Mesenchymal stem cell (in vitro differentiated cells and primary cell): Measurements from ENCODE around the gene MUC5B.

Experiments
- DNase-seq: peaks from one replicate; pipeline ENCODE4 v3.0.0-alpha.2; 2013
- H2AFZ ChIP-seq: one replicate; pipeline ENCODE4 v1.6.1; 2013; ENCODE audit warnings: low read depth, mild to moderate bottlenecking, control low read depth, inconsistent platforms, low read length, moderate library complexity
- H2AK5ac ChIP-seq: 2 replicates; pipeline ENCODE4 v1.6.1; 2013; ENCODE audit warnings: low read length, moderate library complexity, mild to moderate bottlenecking, inconsistent platforms; ENCODE audit not compliant: severe bottlenecking
- H2BK120ac ChIP-seq: one replicate; pipeline ENCODE4 v1.6.1; 2013; ENCODE audit warnings: low read depth, mild to moderate bottlenecking, inconsistent platforms, low read length, moderate library complexity
- H2BK12ac ChIP-seq, 2 experiments: one replicate each; pipeline ENCODE4 v1.6.1; 2013; ENCODE audit warnings: inconsistent platforms in 2 of 2, low read length in 2 of 2, mild to moderate bottlenecking in 2 of 2, moderate library complexity in 2 of 2, control low read depth in 1 of 2
- H2BK15ac ChIP-seq: one replicate; pipeline ENCODE4 v1.6.1; 2013; ENCODE audit warnings: mild to moderate bottlenecking, low read depth, inconsistent platforms; ENCODE audit not compliant: poor library complexity, severe bottlenecking
- H2BK5ac ChIP-seq: 2 replicates; pipeline ENCODE4 v1.6.1; 2013; ENCODE audit warnings: low read depth, mild to moderate bottlenecking, low read length, control low read depth, inconsistent platforms; ENCODE audit not compliant: poor library complexity, severe bottlenecking
- H3K14ac ChIP-seq, 2 experiments: one replicate each; pipeline ENCODE4 v1.6.1; 2013; ENCODE audit warnings: inconsistent platforms in 2 of 2, low read length in 2 of 2, control low read depth in 1 of 2, mild to moderate bottlenecking in 1 of 2, moderate library complexity in 1 of 2
- H3K18ac ChIP-seq, 2 experiments: one replicate each; pipeline ENCODE4 v1.6.1; 2013; ENCODE audit warnings: inconsistent platforms in 2 of 2, low read length in 2 of 2, control low read depth in 1 of 2, low read depth in 1 of 2, mild to moderate bottlenecking in 1 of 2
- H3K23ac ChIP-seq, 2 experiments: one replicate each; pipeline ENCODE4 v1.6.1; 2013; ENCODE audit warnings: inconsistent platforms in 2 of 2, low read length in 2 of 2, mild to moderate bottlenecking in 2 of 2, moderate library complexity in 2 of 2, control low read depth in 1 of 2
- H3K27ac ChIP-seq: 2 replicates; pipeline ENCODE4 v1.5.1; 2013; ENCODE audit warnings: mild to moderate bottlenecking, moderate library complexity, low read length, control low read depth, inconsistent platforms; ENCODE audit not compliant: poor library complexity, severe bottlenecking
- H3K27me3 ChIP-seq, 2 experiments: 2 replicates each; pipeline versions ENCODE4 v1.6.1 to v1.7.0; 2013; ENCODE audit warnings: low read length in 2 of 2, mild to moderate bottlenecking in 2 of 2, moderate library complexity in 2 of 2, control low read depth in 1 of 2, inconsistent platforms in 1 of 2; ENCODE audit not compliant: control insufficient read depth in 1 of 2, insufficient read depth in 1 of 2
- H3K36me3 ChIP-seq, 2 experiments: 2 replicates each; pipeline versions ENCODE4 v1.6.1 to v1.7.0; 2013; ENCODE audit warnings: low read length in 2 of 2, control low read depth in 1 of 2, inconsistent platforms in 1 of 2, low read depth in 1 of 2, mild to moderate bottlenecking in 1 of 2; ENCODE audit not compliant: insufficient read depth in 2 of 2, control insufficient read depth in 1 of 2
- H3K4ac ChIP-seq, 2 experiments: one replicate each; pipeline ENCODE4 v1.6.1; 2013; ENCODE audit warnings: inconsistent platforms in 2 of 2, low read length in 2 of 2, mild to moderate bottlenecking in 2 of 2, moderate library complexity in 2 of 2, control low read depth in 1 of 2, low read depth in 1 of 2
- H3K4me1 ChIP-seq: 2 replicates; pipeline ENCODE4 v1.6.1; 2013; ENCODE audit warnings: low read depth, low read length, control low read depth; ENCODE audit not compliant: control insufficient read depth, insufficient read depth
- H3K4me2 ChIP-seq: 2 replicates; pipeline ENCODE4 v1.6.1; 2013; ENCODE audit warnings: low read length, mild to moderate bottlenecking, inconsistent platforms; ENCODE audit not compliant: poor library complexity, severe bottlenecking
- H3K4me3 ChIP-seq, 2 experiments: 2 replicates each; pipeline versions ENCODE4 v1.5.1 to v1.7.0; 2013; ENCODE audit warnings: low read length in 2 of 2, mild to moderate bottlenecking in 2 of 2, control low read depth in 1 of 2, low read depth in 1 of 2; ENCODE audit not compliant: insufficient read depth in 1 of 2
- H3K79me1 ChIP-seq: replicated peaks from 2 replicates; pipeline ENCODE4 v1.6.1; 2013; ENCODE audit warnings: mild to moderate bottlenecking, control low read depth, low read length, inconsistent platforms; ENCODE audit not compliant: poor library complexity, severe bottlenecking
- H3K9ac ChIP-seq: 2 replicates; pipeline ENCODE4 v1.7.0; 2013; ENCODE audit warnings: mild to moderate bottlenecking, low read length, moderate library complexity
- H3K9me3 ChIP-seq: 2 replicates; pipeline ENCODE4 v1.7.0; 2013; ENCODE audit warnings: mild to moderate bottlenecking, low read length; ENCODE audit not compliant: control insufficient read depth
- H4K8ac ChIP-seq: one replicate; pipeline ENCODE4 v1.6.1; 2013; ENCODE audit warnings: inconsistent platforms, mild to moderate bottlenecking, low read length, moderate library complexity
- H4K91ac ChIP-seq: one replicate; pipeline ENCODE4 v1.6.1; 2013; ENCODE audit warnings: mild to moderate bottlenecking, low read length, inconsistent platforms
- WGBS: methylation state at CpG from one replicate; pipeline ENCODE4 v1.1.7; 2013; ENCODE audit warnings: mixed read lengths; 5-methylcytosine and 5-hydroxymethylcytosine counted together

Gene MUC5B

DNA sequence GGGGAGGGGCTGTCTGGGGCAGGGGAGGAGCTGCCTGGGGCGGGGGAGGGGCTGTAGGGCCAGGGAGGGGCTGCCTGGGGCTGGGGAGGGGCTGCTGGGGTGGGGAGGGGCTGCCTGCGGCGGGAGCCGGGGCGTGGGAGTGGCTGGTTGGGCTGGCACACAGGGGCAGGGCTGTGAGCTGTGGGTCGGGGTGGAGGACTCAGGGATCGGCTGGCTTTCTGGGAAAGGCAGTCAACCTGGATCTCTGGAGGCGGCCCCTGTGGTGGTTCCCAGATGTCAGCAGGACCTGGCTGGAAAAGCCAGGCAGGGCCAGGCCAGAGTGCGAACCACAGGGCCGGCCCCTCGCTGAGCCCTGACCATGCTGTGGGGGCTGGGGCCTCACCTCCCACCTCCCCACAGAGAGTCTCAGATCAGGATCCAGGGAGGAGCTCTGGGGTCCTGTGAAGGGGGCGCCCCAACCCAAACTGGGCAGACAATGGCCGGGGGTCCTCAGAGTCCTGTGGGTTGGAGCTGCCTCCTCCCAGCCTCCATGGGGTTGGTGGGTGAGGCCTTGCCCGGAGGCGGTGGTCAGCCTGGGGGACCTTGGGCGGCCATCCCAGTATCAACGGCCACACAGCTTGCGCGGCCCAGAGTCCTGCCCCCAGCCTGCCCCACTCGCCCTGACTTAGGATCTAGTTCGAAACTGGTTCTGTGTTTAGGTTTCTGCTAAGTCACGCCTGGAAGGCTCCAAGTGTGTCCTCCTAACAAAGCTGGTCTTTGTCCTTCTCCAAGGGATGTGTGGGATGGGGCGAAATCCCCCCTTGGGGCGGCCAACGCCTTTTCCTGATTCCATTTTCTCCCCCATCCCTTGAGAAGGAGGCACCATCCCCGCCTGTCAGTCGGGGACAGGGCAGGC lies 1.9 kb downstream of the MUC5B start:
- H3K9me3 ChIP-seq = no peaks in the 10 kb centered on the region
- peaks cover 10 to 54% of the 10 kb centered on the region in 2 experiments for H3K27me3 ChIP-seq
- H2AK5ac ChIP-seq = no peak overlapping the region
- no peak overlapping the region for H2AFZ ChIP-seq
- no peak overlapping the region for H3K4ac ChIP-seq
- H3K4me2 ChIP-seq = no peak overlapping the region
- H3K79me1 ChIP-seq = no peaks in the 10 kb centered on the region
- no peak overlapping the region for H3K14ac ChIP-seq
- H3K18ac ChIP-seq = no peak overlapping the region
- no peak overlapping the region for H2BK120ac ChIP-seq
- H3K23ac ChIP-seq = no peak overlapping the region
- H2BK15ac ChIP-seq = no peak overlapping the region
- H3K4me3 ChIP-seq = no peak overlapping the region
- no peak overlapping the region for H4K91ac ChIP-seq
- peaks cover 2% of the 10 kb centered on the region for H3K4me1 ChIP-seq
- no peak overlapping the region for H4K8ac ChIP-seq
- H3K27ac ChIP-seq = no peak overlapping the region
- H2BK12ac ChIP-seq = no peak overlapping the region
- no peak overlapping the region for H2BK5ac ChIP-seq
- 82% methylated on average over 24 of the region's 27 CpGs for WGBS
- no peak for DNase-seq
- H3K36me3 ChIP-seq = no peaks in the 10 kb centered on the region
- H3K9ac ChIP-seq = no peak overlapping the region

GRCh38 chr11:1225386-1226225 lies 2.7 kb downstream of the MUC5B start:
- Histone ChIP-seq H2BK12ac (no peak overlapping the region), H4K91ac (no peak overlapping the region), H3K36me3 (no peaks in the 10 kb centered on the region), H2AK5ac (no peak overlapping the region), H3K23ac (no peak overlapping the region), H3K27me3 (peaks cover 10 to 54% of the 10 kb centered on the region in 2 experiments), H4K8ac (no peak overlapping the region), H3K27ac (no peak overlapping the region), H2BK15ac (no peak overlapping the region), H3K9ac (no peak overlapping the region), H3K9me3 (no peaks in the 10 kb centered on the region), H2BK120ac (no peak overlapping the region), H2AFZ (no peak overlapping the region), H2BK5ac (no peak overlapping the region), H3K4me3 (no peak overlapping the region), H3K14ac (no peak overlapping the region), H3K79me1 (no peaks in the 10 kb centered on the region), H3K4ac (no peak overlapping the region), H3K4me1 (peaks cover 2% of the 10 kb centered on the region), H3K18ac (no peak overlapping the region), H3K4me2 (no peak overlapping the region)
- DNase-seq = no peak
- 85% methylated on average over 28 of the region's 29 CpGs for WGBS

DNA sequence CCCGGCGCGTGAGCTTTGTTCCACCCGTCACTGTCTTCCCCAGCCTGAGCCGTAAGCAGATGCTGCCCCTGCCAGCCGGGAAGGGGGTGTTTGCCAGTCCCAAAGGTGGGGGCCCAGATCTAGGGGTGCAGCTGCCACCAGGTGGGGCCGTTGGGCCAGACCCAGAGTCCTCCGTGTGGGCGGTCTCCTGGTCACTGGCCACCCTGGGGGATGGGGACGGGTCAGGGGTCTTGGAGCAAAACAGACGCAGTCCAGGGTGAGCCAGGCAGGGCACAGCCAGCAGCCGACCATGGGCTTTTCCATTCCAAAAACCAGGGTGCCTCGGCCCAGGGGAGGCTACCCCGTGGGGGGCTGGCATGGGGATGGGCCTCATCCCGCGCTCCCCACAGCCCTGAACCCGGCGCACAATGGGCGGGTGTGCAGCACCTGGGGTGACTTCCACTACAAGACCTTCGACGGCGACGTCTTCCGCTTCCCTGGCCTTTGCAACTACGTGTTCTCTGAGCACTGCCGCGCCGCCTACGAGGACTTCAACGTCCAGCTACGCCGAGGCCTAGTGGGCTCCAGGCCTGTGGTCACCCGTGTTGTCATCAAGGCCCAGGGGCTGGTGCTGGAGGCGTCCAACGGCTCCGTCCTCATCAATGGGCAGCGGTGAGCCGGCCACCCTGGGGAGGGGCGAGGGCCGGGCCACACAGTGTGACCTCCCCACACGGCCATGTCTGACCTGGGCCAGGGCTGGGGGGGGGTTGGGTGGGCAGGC lies 3.5 kb downstream of the MUC5B start:
- no peak overlapping the region for H2BK5ac ChIP-seq
- no peak overlapping the region for H3K27ac ChIP-seq
- no peak overlapping the region for H3K4me3 ChIP-seq
- no peaks in the 10 kb centered on the region for H3K79me1 ChIP-seq
- H2BK12ac ChIP-seq = no peak overlapping the region
- no peak overlapping the region for H3K4me2 ChIP-seq
- no peak overlapping the region for H3K9ac ChIP-seq
- no peaks in the 10 kb centered on the region for H3K9me3 ChIP-seq
- H3K18ac ChIP-seq = no peak overlapping the region
- H3K14ac ChIP-seq = no peak overlapping the region
- peaks cover 2% of the 10 kb centered on the region for H3K4me1 ChIP-seq
- H3K4ac ChIP-seq = no peak overlapping the region
- no peak overlapping the region for H2AFZ ChIP-seq
- H4K91ac ChIP-seq = no peak overlapping the region
- no peak overlapping the region for H2BK15ac ChIP-seq
- no peak overlapping the region for H4K8ac ChIP-seq
- H2AK5ac ChIP-seq = no peak overlapping the region
- WGBS = 87% methylated on average over 41 of the region's 41 CpGs
- no peak for DNase-seq
- H2BK120ac ChIP-seq = no peak overlapping the region
- no peaks in the 10 kb centered on the region for H3K36me3 ChIP-seq
- H3K23ac ChIP-seq = no peak overlapping the region
- peaks cover 4 to 48% of the 10 kb centered on the region in 2 experiments for H3K27me3 ChIP-seq
